Ovary (tissue), 3 donors: Measurements from ENCODE around the gene YRDC.

Experiments used
- CTCF ChIP-seq, 3 donors: fragments of 450-650 bp in 2 of 3; fragments of 200-600 bp in 1 of 3; IDR thresholded peaks; one replicate each; pipeline versions ENCODE4 v1.5.1 to v1.8.0; 2016 to 2022; ENCODE audit warnings: antibody characterized with exemption in 3 of 3, mild to moderate bottlenecking in 1 of 3
- EP300 ChIP-seq: sonication (generic); formaldehyde crosslinking; IDR thresholded peaks from one replicate; pipeline ENCODE4 v1.6.1; 2017; ENCODE audit warnings: antibody characterized with exemption
- POLR2A ChIP-seq: fragments of 450-650 bp; IDR thresholded peaks from one replicate; pipeline ENCODE4 v1.6.1; 2017; ENCODE audit warnings: antibody characterized with exemption, mild to moderate bottlenecking, moderate library complexity
- donor health status: DM: no; HTN: no; CAD: no.

GRCh38 chr1:37822906-37823815, 15.2 kb upstream of the YRDC start:
- TF ChIP-seq CTCF (IDR thresholded peaks at IDR 0.05) = no peak
- no peak for TF ChIP-seq POLR2A
- TF ChIP-seq EP300 = no peak
